Esophagus squamous epithelium (tissue), 5 donors: Measurements from ENCODE around the gene CDH12. TPM values are rescaled to one million over a fixed set of nuclear protein-coding genes. Genes with fewer than 3 reads are reported as not detected.

Source experiments
- DNase-seq: peaks from one replicate; lab custom pipeline; 2025; lab: John Stamatoyannopoulos, UW
- H3K27ac ChIP-seq, 4 donors: fragments of 200-600 bp; sonication (generic); one replicate each; pipeline ENCODE4 v1.5.1; 2016 to 2019; ENCODE audit warnings: mild to moderate bottlenecking in 1 of 4
- H3K27me3 ChIP-seq, 4 donors: fragments of 200-600 bp; sonication (generic); 1 replicate in 3 of 4; 2 replicates in 1 of 4; pipeline versions ENCODE4 v1.5.1 to v1.6.0; 2017 to 2021; ENCODE audit warnings: antibody characterized with exemption in 1 of 4
- H3K36me3 ChIP-seq, 3 donors: fragments of 200-600 bp; sonication (generic); one replicate each; pipeline ENCODE4 v1.5.1; 2016 to 2019
- H3K4me1 ChIP-seq, 3 donors: fragments of 200-600 bp; sonication (generic); one replicate each; pipeline ENCODE4 v1.5.1; 2017 to 2019
- H3K4me3 ChIP-seq, 4 donors: fragments of 200-600 bp; sonication (generic); 1 replicate in 3 of 4; 2 replicates in 1 of 4; pipeline ENCODE4 v1.5.1; 2016 to 2019; ENCODE audit warnings: mild to moderate bottlenecking in 2 of 4, moderate library complexity in 1 of 4
- H3K9me3 ChIP-seq, 3 donors: fragments of 200-600 bp; sonication (generic); one replicate each; pipeline ENCODE4 v1.5.1; 2016 to 2019
- CTCF ChIP-seq, 6 experiments: fragments of 450-650 bp in 4 of 6; fragments of 200-600 bp in 2 of 6; sonication (generic) in 2 of 6; IDR thresholded peaks; one replicate each; pipeline ENCODE4 v1.5.1; 2016 to 2019; ENCODE audit warnings: antibody characterized with exemption in 6 of 6, mild to moderate bottlenecking in 4 of 6, moderate library complexity in 4 of 6
- POLR2A ChIP-seq, 4 donors: fragments of 450-650 bp; IDR thresholded peaks; one replicate each; pipeline ENCODE4 v1.6.1; 2017; ENCODE audit warnings: antibody characterized with exemption in 4 of 4, mild to moderate bottlenecking in 4 of 4, moderate library complexity in 3 of 4
- WGBS, 2 donors: methylation state at CpG; one replicate each; pipeline ENCODE4 v1.1.5; 2018; 5-methylcytosine and 5-hydroxymethylcytosine counted together
- intact Hi-C: fragments of 100-400 bp; cut with DNase I; formaldehyde crosslinking; loops from one replicate; pipeline ENCODE4 v1.15.0; 2022
- total RNA-seq, 4 donors: library from RNA; depleted of rRNA; stranded (reverse); fragments of >200 nt; gene quantifications; one replicate each; pipeline ENCODE4 v1.1.0, GENCODE V29; 2016
- donor health status: DM: yes; HTN: yes; CAD: no.

Gene CDH12
- total RNA-seq, 4 donors from 2014 or later, result not detected

- DNase-seq, result no peak
- Histone ChIP-seq H3K4me3 (no peak overlapping the region), H3K27me3 (no peaks in the 10 kb centered on the region), H3K9me3 (no peaks in the 10 kb centered on the region), H3K36me3 (no peaks in the 10 kb centered on the region), H3K4me1 (peaks cover 0 to 24% (median 0%) of the 10 kb centered on the region in 3 donors), H3K27ac (peak overlapping the region in 1 of 4 donors; percentile 51)
- WGBS, 2 donors, result 0 to 10% methylated on average over 1 of the region's 1 CpG
- TF ChIP-seq CTCF (IDR thresholded peaks at IDR 0.05) (no peak), POLR2A (IDR thresholded peaks at IDR 0.05) (no peak)
- intact Hi-C loops, result no loop called here
These were observed 1046.2 kb downstream of the CDH12 start for GRCh38 chr5:21806943-21807342.

GRCh38 chr5:21806271-21806670 lies 1046.9 kb downstream of the CDH12 start:
- H3K27ac ChIP-seq, result no peak overlapping the region
- no peak overlapping the region for H3K4me3 ChIP-seq
- H3K27me3 ChIP-seq, result no peaks in the 10 kb centered on the region
- H3K9me3 ChIP-seq, result no peaks in the 10 kb centered on the region
- TF ChIP-seq POLR2A (IDR thresholded peaks at IDR 0.05) (no peak), CTCF (IDR thresholded peaks at IDR 0.05) (no peak)
- intact Hi-C loops, result no loop called here
- peaks cover 0 to 24% (median 0%) of the 10 kb centered on the region in 3 donors for H3K4me1 ChIP-seq
- H3K36me3 ChIP-seq, result no peaks in the 10 kb centered on the region
- no peak for DNase-seq
- WGBS, 2 donors, result 61 to 67% methylated on average over 3 of the region's 3 CpGs

- DNase-seq, result no peak
- no peaks in the 10 kb centered on the region for H3K27me3 ChIP-seq
These were observed 1050.2 kb downstream of the CDH12 start for GRCh38 chr5:21802869-21803490.

GRCh38 chr5:21802100-21802499 lies 1051.0 kb downstream of the CDH12 start:
- Histone ChIP-seq H3K27me3 (no peaks in the 10 kb centered on the region), H3K36me3 (no peaks in the 10 kb centered on the region), H3K4me1 (peaks cover 0 to 8% (median 0%) of the 10 kb centered on the region in 3 donors), H3K4me3 (no peak overlapping the region), H3K27ac (no peak overlapping the region), H3K9me3 (no peaks in the 10 kb centered on the region)
- 90 to 97% methylated on average over 9 to 10 of the region's 10 CpGs for WGBS, 2 donors
- DNase-seq, result no peak
- no peak for TF ChIP-seq POLR2A (IDR thresholded peaks at IDR 0.05)
- no peak for TF ChIP-seq CTCF (IDR thresholded peaks at IDR 0.05)
- intact Hi-C loops, result no loop called here

More at GRCh38 chr5:21802869-21803490, 1050.2 kb downstream of the CDH12 start:
- intact Hi-C loops, result no loop called here
- Histone ChIP-seq H3K27ac (no peak overlapping the region), H3K4me1 (peaks cover 0 to 17% (median 0%) of the 10 kb centered on the region in 3 donors), H3K4me3 (no peak overlapping the region), H3K36me3 (no peaks in the 10 kb centered on the region), H3K9me3 (no peaks in the 10 kb centered on the region)
- TF ChIP-seq POLR2A (IDR thresholded peaks at IDR 0.05), result no peak
- peak in 5 of 6 experiments; percentile 22 to 72 (median 48) for TF ChIP-seq CTCF (IDR thresholded peaks at IDR 0.05)
- 24 to 29% methylated on average over 4 of the region's 4 CpGs for whole genome bisulfite sequencing, 2 donors

GRCh38 chr5:21792748-21793147 lies 1060.4 kb downstream of the CDH12 start:
- H3K36me3 ChIP-seq, result no peaks in the 10 kb centered on the region
- H3K27me3 ChIP-seq, result no peaks in the 10 kb centered on the region
- no peaks in the 10 kb centered on the region for H3K9me3 ChIP-seq
- H3K27ac ChIP-seq, result no peak overlapping the region
- intact Hi-C loops, result no loop called here
- TF ChIP-seq CTCF (IDR thresholded peaks at IDR 0.05) (no peak), POLR2A (IDR thresholded peaks at IDR 0.05) (no peak)
- 50 to 64% methylated on average over 2 of the region's 2 CpGs for WGBS, 2 donors
- H3K4me3 ChIP-seq, result no peak overlapping the region
- no peaks in the 10 kb centered on the region for H3K4me1 ChIP-seq
- no peak for DNase-seq
